Suprapubic skin (tissue), 4 donors: ENCODE data around the gene SORT1. TPM values are rescaled to one million over a fixed set of nuclear protein-coding genes. Genes with fewer than 3 reads are reported as not detected.

Experiments
- DNase-seq, 2 donors: peaks; one replicate each; pipeline ENCODE4 v3.0.0-alpha.2; 2019; ENCODE audit warnings: low spot score in 2 of 2
- H3K27ac ChIP-seq: fragments of 200-600 bp; sonication (generic); one replicate; pipeline ENCODE4 v1.5.1; 2019
- H3K27me3 ChIP-seq: fragments of 200-600 bp; sonication (generic); one replicate; pipeline ENCODE4 v1.5.1; 2019
- H3K36me3 ChIP-seq: fragments of 200-600 bp; sonication (generic); one replicate; pipeline ENCODE4 v1.5.1; 2019
- H3K4me1 ChIP-seq: fragments of 200-600 bp; sonication (generic); one replicate; pipeline ENCODE4 v1.5.1; 2019
- H3K4me3 ChIP-seq: fragments of 200-600 bp; sonication (generic); one replicate; pipeline ENCODE4 v1.5.1; 2019; ENCODE audit warnings: mild to moderate bottlenecking
- H3K9me3 ChIP-seq: fragments of 200-600 bp; sonication (generic); one replicate; pipeline ENCODE4 v1.5.1; 2019
- CTCF ChIP-seq, 2 donors: fragments of 200-600 bp in 1 of 2; fragments of 450-650 bp in 1 of 2; sonication (generic) in 1 of 2; IDR thresholded peaks; one replicate each; pipeline ENCODE4 v1.5.1; 2016 to 2019; ENCODE audit warnings: antibody characterized with exemption in 2 of 2, mild to moderate bottlenecking in 1 of 2, moderate library complexity in 1 of 2
- EP300 ChIP-seq: sonication (generic); formaldehyde crosslinking; IDR thresholded peaks from one replicate; pipeline ENCODE4 v1.6.1; 2017; ENCODE audit warnings: antibody characterized with exemption
- POLR2A ChIP-seq, 2 donors: fragments of 450-650 bp; IDR thresholded peaks; one replicate each; pipeline ENCODE4 v1.6.1; 2017; ENCODE audit warnings: antibody characterized with exemption in 2 of 2, mild to moderate bottlenecking in 2 of 2, moderate library complexity in 2 of 2
- POLR2AphosphoS5 ChIP-seq, 3 donors: sonication (generic); formaldehyde crosslinking; IDR thresholded peaks; one replicate each; pipeline ENCODE4 v1.6.1; 2017; ENCODE audit warnings: antibody characterized with exemption in 3 of 3
- WGBS: methylation state at CpG from one replicate; pipeline ENCODE4 v1.1.5; 2018; 5-methylcytosine and 5-hydroxymethylcytosine counted together
- total RNA-seq, 4 donors: library from RNA; depleted of rRNA; stranded (reverse); fragments of >200 nt; gene quantifications; one replicate each; pipeline ENCODE4 v1.1.0, GENCODE V29; 2016

The SORT1 gene
- total RNA-seq, 4 donors from 2014 or later = 27.8 to 52.7 (median 34.5) TPM

- no peak for DNase-seq
- Histone ChIP-seq H3K9me3 (no peaks in the 10 kb centered on the region), H3K4me1 (peaks cover 29% of the 10 kb centered on the region), H3K27ac (peak overlapping the region; percentile 7), H3K4me3 (no peak overlapping the region), H3K36me3 (no peaks in the 10 kb centered on the region), H3K27me3 (no peaks in the 10 kb centered on the region)
- 22% methylated on average over 11 of the region's 11 CpGs for WGBS
- TF ChIP-seq POLR2AphosphoS5 (IDR thresholded peaks at IDR 0.05) (no peak), EP300 (no peak), CTCF (IDR thresholded peaks at IDR 0.05) (no peak)
Measured at GRCh38 chr1:109298666-109299557, 98.8 kb downstream of the SORT1 start.

- WGBS = 71% methylated on average over 15 of the region's 16 CpGs
- Histone ChIP-seq H3K4me1 (peaks cover 25% of the 10 kb centered on the region), H3K9me3 (no peaks in the 10 kb centered on the region), H3K27ac (no peak overlapping the region), H3K27me3 (no peaks in the 10 kb centered on the region), H3K4me3 (no peak overlapping the region), H3K36me3 (no peaks in the 10 kb centered on the region)
- no peak for TF ChIP-seq CTCF (IDR thresholded peaks at IDR 0.05)
- TF ChIP-seq EP300 = no peak
- TF ChIP-seq POLR2A (IDR thresholded peaks at IDR 0.05) = no peak
- TF ChIP-seq POLR2AphosphoS5 (IDR thresholded peaks at IDR 0.05) = no peak
- no peak for DNase-seq
Measured at GRCh38 chr1:109296782-109297181, 100.9 kb downstream of the SORT1 start.

GRCh38 chr1:109295712-109296415 lies 101.9 kb downstream of the SORT1 start:
- H3K36me3 ChIP-seq = no peaks in the 10 kb centered on the region
- no peaks in the 10 kb centered on the region for H3K27me3 ChIP-seq
- no peak for TF ChIP-seq POLR2AphosphoS5 (IDR thresholded peaks at IDR 0.05)
- TF ChIP-seq CTCF (IDR thresholded peaks at IDR 0.05) = no peak
- no peak for TF ChIP-seq EP300
- no peak for TF ChIP-seq POLR2A (IDR thresholded peaks at IDR 0.05)
- no peak overlapping the region for H3K27ac ChIP-seq
- WGBS = 75% methylated on average over 12 of the region's 12 CpGs
- no peaks in the 10 kb centered on the region for H3K9me3 ChIP-seq
- H3K4me1 ChIP-seq = peaks cover 25% of the 10 kb centered on the region
- no peak overlapping the region for H3K4me3 ChIP-seq
- DNase-seq = no peak

- no peak for DNase-seq
- peaks cover 16% of the 10 kb centered on the region for H3K4me1 ChIP-seq
- no peak overlapping the region for H3K4me3 ChIP-seq
- no peaks in the 10 kb centered on the region for H3K36me3 ChIP-seq
- 62% methylated on average over 4 of the region's 4 CpGs for WGBS
- no peaks in the 10 kb centered on the region for H3K9me3 ChIP-seq
- H3K27me3 ChIP-seq = no peaks in the 10 kb centered on the region
- H3K27ac ChIP-seq = no peak overlapping the region
- TF ChIP-seq POLR2A (IDR thresholded peaks at IDR 0.05) = no peak
- no peak for TF ChIP-seq POLR2AphosphoS5 (IDR thresholded peaks at IDR 0.05)
- no peak for TF ChIP-seq CTCF (IDR thresholded peaks at IDR 0.05)
- no peak for TF ChIP-seq EP300
Measured at GRCh38 chr1:109294481-109294880, 103.2 kb downstream of the SORT1 start.

GRCh38 chr1:109293026-109293425 lies 104.7 kb downstream of the SORT1 start:
- H3K9me3 ChIP-seq = no peaks in the 10 kb centered on the region
- H3K4me1 ChIP-seq = peaks cover 2% of the 10 kb centered on the region
- no peak overlapping the region for H3K27ac ChIP-seq
- H3K4me3 ChIP-seq = no peak overlapping the region
- no peaks in the 10 kb centered on the region for H3K36me3 ChIP-seq
- no peak for DNase-seq
- H3K27me3 ChIP-seq = no peaks in the 10 kb centered on the region
- 61% methylated on average over 2 of the region's 2 CpGs for WGBS
- TF ChIP-seq POLR2A (IDR thresholded peaks at IDR 0.05) = no peak
- TF ChIP-seq EP300 = no peak
- no peak for TF ChIP-seq POLR2AphosphoS5 (IDR thresholded peaks at IDR 0.05)
- TF ChIP-seq CTCF (IDR thresholded peaks at IDR 0.05) = no peak
